ENCODE results near the gene NF1.

GRCh38 chr17:31289790-31290189 is 195.0 kb downstream of the NF1 start:
- TF ChIP-seq CTCF (IDR thresholded peaks at IDR 0.05 in 8 of 11, conservative IDR thresholded peaks at IDR 0.05 in 3 of 11) (no peak), POLR2AphosphoS5 (IDR thresholded peaks at IDR 0.05) (no peak), POLR2A (IDR thresholded peaks at IDR 0.05) (no peak)
